RWPE1 (cell line): ENCODE data around the gene PLOD1.
A peak's percentile ranks its signal among the peaks of the same experiment; 100 is the strongest.

ENCODE experiments used
- CTCF ChIA-PET: fragments of 350-600 bp; sonication (Branson Sonifier 250); formaldehyde crosslinking; extraction: SDS; loops from one replicate; lab custom pipeline; 2021; lab: Yijun Ruan, JAX
- POLR2A ChIA-PET: fragments of 400-600 bp; formaldehyde crosslinking; extraction: SDS; loops from one replicate; lab custom pipeline; 2020; ENCODE audit warnings: antibody characterized with exemption; ENCODE audit not compliant: low non-redundant PET; lab: Yijun Ruan, JAX
- DNase-seq: peaks from one replicate; pipeline ENCODE4 v3.0.0; 2012; ENCODE audit warnings: low spot score
- H3K27ac ChIP-seq: fragments of 450-650 bp; 2 replicates; pipeline ENCODE4 v1.5.1; 2017
- CTCF ChIP-seq: fragments of 450-650 bp; conservative IDR thresholded peaks from 2 replicates; pipeline ENCODE4 v1.5.1; 2017; ENCODE audit warnings: low read depth, mild to moderate bottlenecking

PLOD1 gene

GRCh38 chr1:12009318-12009947 lies 74.9 kb downstream of the PLOD1 start:
- CTCF ChIA-PET, result interaction anchor here (0.6 kb wide), 1 partner anchor 43 kb away, joined by 3 read pairs; no protein-coding TSS in a partner anchor
- POLR2A ChIA-PET, result no interaction called here
- peak overlapping the region; percentile 23; the same call in 1 of the 2 replicates for H3K27ac ChIP-seq
- DNase-seq, result no peak
- no peak for TF ChIP-seq CTCF

GRCh38 chr1:12010746-12011570 lies 76.4 kb downstream of the PLOD1 start:
- ChIA-PET CTCF (interaction anchor here (0.6 kb wide), 1 partner anchor 320 kb away, joined by 5 read pairs; no protein-coding TSS in a partner anchor), POLR2A (no interaction called here)
- no peak for DNase-seq
- H3K27ac ChIP-seq, result peak overlapping the region; percentile 56
- no peak for TF ChIP-seq CTCF

GRCh38 chr1:12011998-12012397 lies 77.5 kb downstream of the PLOD1 start:
- POLR2A ChIA-PET, result no interaction called here
- H3K27ac ChIP-seq, result peak overlapping the region; percentile 56
- TF ChIP-seq CTCF, result no peak
- CTCF ChIA-PET, result no interaction called here
- DNase-seq, result no peak

GRCh38 chr1:12012560-12013316 lies 78.2 kb downstream of the PLOD1 start:
- no peak for DNase-seq
- CTCF ChIA-PET, result interaction anchor here (0.6 kb wide), 1 partner anchor 91 kb away, joined by 4 read pairs; no protein-coding TSS in a partner anchor
- POLR2A ChIA-PET, result no interaction called here
- H3K27ac ChIP-seq, result peak overlapping the region; percentile 56
- no peak for TF ChIP-seq CTCF

GRCh38 chr1:12014141-12014991 lies 79.8 kb downstream of the PLOD1 start:
- ChIA-PET CTCF (no interaction called here), POLR2A (no interaction called here)
- DNase-seq, result peak; percentile 57
- no peak for TF ChIP-seq CTCF
- H3K27ac ChIP-seq, result peak overlapping the region; percentile 59
